Neural progenitor cell (in vitro differentiated cells): ENCODE measurements around the gene LLCFC1. TPM values are rescaled to one million over a fixed set of nuclear protein-coding genes. Genes with fewer than 3 reads are reported as not detected.

Experiments used
- DNase-seq: peaks from one replicate; pipeline ENCODE4 v3.0.0-alpha.2; 2016; ENCODE audit warnings: low spot score
- H2AFZ ChIP-seq: fragments of 200-600 bp; sonication (generic); replicated peaks from 2 replicates; pipeline ENCODE4 v1.6.1; 2016; ENCODE audit warnings: antibody characterized with exemption
- H3F3A ChIP-seq: fragments of 200-600 bp; sonication (generic); 2 replicates; pipeline ENCODE4 v1.6.1; 2016; ENCODE audit warnings: antibody characterized with exemption, low read depth
- H3K27ac ChIP-seq: fragments of 200-600 bp; sonication (generic); 2 replicates; pipeline ENCODE4 v1.5.1; 2016; ENCODE audit warnings: mild to moderate bottlenecking
- H3K27me3 ChIP-seq: fragments of 200-600 bp; sonication (generic); 2 replicates; pipeline ENCODE4 v1.6.1; 2016; ENCODE audit warnings: mild to moderate bottlenecking, moderate library complexity
- H3K36me3 ChIP-seq: fragments of 200-600 bp; sonication (generic); 2 replicates; pipeline ENCODE4 v1.5.1; 2016
- H3K4me1 ChIP-seq: fragments of 200-600 bp; sonication (generic); 2 replicates; pipeline ENCODE4 v1.6.1; 2016; ENCODE audit warnings: mixed run types
- H3K4me2 ChIP-seq: fragments of 200-600 bp; sonication (generic); 2 replicates; pipeline ENCODE4 v1.6.1; 2016
- H3K4me3 ChIP-seq: fragments of 200-600 bp; sonication (generic); 2 replicates; pipeline ENCODE4 v1.5.1; 2016
- H3K79me2 ChIP-seq: fragments of 200-600 bp; sonication (generic); 2 replicates; pipeline ENCODE4 v1.6.1; 2016; ENCODE audit warnings: low read depth
- H3K9ac ChIP-seq: fragments of 200-600 bp; sonication (generic); 2 replicates; pipeline ENCODE4 v1.6.1; 2016
- H3K9me3 ChIP-seq: fragments of 200-600 bp; sonication (generic); 2 replicates; pipeline ENCODE4 v1.5.1; 2016; ENCODE audit warnings: low read depth
- H4K20me1 ChIP-seq: fragments of 200-600 bp; sonication (generic); 2 replicates; pipeline ENCODE4 v1.6.1; 2016; ENCODE audit warnings: low read depth
- H3K27ac Mint-ChIP-seq: 3 replicates; pipeline ENCODE4 v1.8.0; 2021; ENCODE audit warnings: mixed read lengths
- H3K27me3 Mint-ChIP-seq: 2 replicates; pipeline ENCODE4 v1.8.0; 2022; ENCODE audit warnings: low read depth, mild to moderate bottlenecking, inconsistent platforms, moderate library complexity, mixed read lengths; ENCODE audit not compliant: insufficient read depth
- H3K36me3 Mint-ChIP-seq: 3 replicates; pipeline ENCODE4 v1.8.0; 2021; ENCODE audit warnings: mixed read lengths
- H3K4me1 Mint-ChIP-seq: 3 replicates; pipeline ENCODE4 v1.8.0; 2021; ENCODE audit warnings: mixed read lengths
- H3K4me3 Mint-ChIP-seq: 3 replicates; pipeline ENCODE4 v1.8.0; 2021; ENCODE audit warnings: mild to moderate bottlenecking, moderate library complexity, mixed read lengths
- H3K9me3 Mint-ChIP-seq: 3 replicates; pipeline ENCODE4 v1.8.0; 2020; ENCODE audit warnings: mixed read lengths
- CTCF ChIP-seq: fragments of 200-600 bp; sonication (generic); IDR thresholded peaks from 2 replicates; pipeline ENCODE4 v1.5.1; 2017; ENCODE audit warnings: antibody characterized with exemption, mild to moderate bottlenecking
- EZH2 ChIP-seq: fragments of 200-600 bp; sonication (generic); IDR thresholded peaks from 2 replicates; pipeline ENCODE4 v1.6.1; 2017; ENCODE audit warnings: antibody characterized with exemption, mild to moderate bottlenecking, moderate library complexity
- EZH2phosphoT487 ChIP-seq: fragments of 200-600 bp; sonication (generic); IDR thresholded peaks from 2 replicates; pipeline ENCODE4 v1.6.1; 2017; ENCODE audit warnings: antibody characterized with exemption
- total RNA-seq: library from RNA; depleted of rRNA; stranded (reverse); fragments of >200 nt; gene quantifications from 2 replicates; pipeline ENCODE4 v1.2.3, GENCODE V29; 2015; ENCODE audit warnings: low replicate concordance

The LLCFC1 gene
- total RNA-seq, 1 donor from 2014 or later: not detected

- H3K4me2 ChIP-seq: no peak overlapping the region
- peaks cover 13% of the 10 kb centered on the region for H3K4me1 ChIP-seq
- Mint-ChIP-seq H3K9me3 (no peaks in the 10 kb centered on the region), H3K27ac (no peak overlapping the region), H3K27me3 (peaks cover 4% of the 10 kb centered on the region), H3K4me3 (no peak overlapping the region), H3K4me1 (peaks cover 2% of the 10 kb centered on the region), H3K36me3 (no peaks in the 10 kb centered on the region)
- no peaks in the 10 kb centered on the region for H4K20me1 ChIP-seq
- no peaks in the 10 kb centered on the region for H3K79me2 ChIP-seq
- H3K27ac ChIP-seq: no peak overlapping the region
- DNase-seq: no peak
- H3K9me3 ChIP-seq: no peaks in the 10 kb centered on the region
- H3K27me3 ChIP-seq: no peaks in the 10 kb centered on the region
- TF ChIP-seq EZH2phosphoT487 (no peak), CTCF (no peak), EZH2 (no peak)
- H3F3A ChIP-seq: peaks cover 12% of the 10 kb centered on the region
- no peak overlapping the region for H3K9ac ChIP-seq
- H2AFZ ChIP-seq: no peak overlapping the region
- H3K4me3 ChIP-seq: no peak overlapping the region
- H3K36me3 ChIP-seq: no peaks in the 10 kb centered on the region
Observed at GRCh38 chr7:142897691-142898090, 41.6 kb upstream of the LLCFC1 start.

GRCh38 chr7:142898377-142899170, 40.7 kb upstream of the LLCFC1 start:
- Histone ChIP-seq H3K9me3 (peaks cover 4% of the 10 kb centered on the region), H3F3A (peaks cover 12% of the 10 kb centered on the region), H4K20me1 (no peaks in the 10 kb centered on the region), H3K36me3 (peaks cover 3% of the 10 kb centered on the region), H3K9ac (no peak overlapping the region), H3K27ac (no peak overlapping the region), H2AFZ (no peak overlapping the region), H3K27me3 (no peaks in the 10 kb centered on the region), H3K79me2 (no peaks in the 10 kb centered on the region), H3K4me3 (no peak overlapping the region), H3K4me1 (peaks cover 13% of the 10 kb centered on the region), H3K4me2 (no peak overlapping the region)
- Mint-ChIP-seq H3K9me3 (peaks cover 3% of the 10 kb centered on the region), H3K4me1 (peaks cover 2% of the 10 kb centered on the region), H3K4me3 (no peak overlapping the region), H3K27me3 (peaks cover 4% of the 10 kb centered on the region), H3K36me3 (no peaks in the 10 kb centered on the region), H3K27ac (no peak overlapping the region)
- no peak for DNase-seq
- TF ChIP-seq CTCF (no peak), EZH2phosphoT487 (no peak), EZH2 (no peak)

GRCh38 chr7:142899661-142900060, 39.6 kb upstream of the LLCFC1 start:
- peaks cover 7% of the 10 kb centered on the region for H3K9me3 Mint-ChIP-seq
- peaks cover 4% of the 10 kb centered on the region for H3K27me3 Mint-ChIP-seq
- H3K4me2 ChIP-seq: no peak overlapping the region
- peaks cover 2% of the 10 kb centered on the region for H3K4me1 Mint-ChIP-seq
- no peaks in the 10 kb centered on the region for H4K20me1 ChIP-seq
- H2AFZ ChIP-seq: no peak overlapping the region
- H3K27ac ChIP-seq: no peak overlapping the region
- H3K36me3 Mint-ChIP-seq: no peaks in the 10 kb centered on the region
- H3K79me2 ChIP-seq: no peaks in the 10 kb centered on the region
- H3K27me3 ChIP-seq: no peaks in the 10 kb centered on the region
- H3K9ac ChIP-seq: no peak overlapping the region
- peaks cover 7% of the 10 kb centered on the region for H3K36me3 ChIP-seq
- H3K4me3 ChIP-seq: no peak overlapping the region
- peaks cover 14% of the 10 kb centered on the region for H3K9me3 ChIP-seq
- no peak overlapping the region for H3K4me3 Mint-ChIP-seq
- no peak overlapping the region for H3K27ac Mint-ChIP-seq
- H3F3A ChIP-seq: peaks cover 12% of the 10 kb centered on the region
- TF ChIP-seq EZH2phosphoT487 (no peak), EZH2 (no peak), CTCF (no peak)
- H3K4me1 ChIP-seq: peaks cover 13% of the 10 kb centered on the region
- peak; percentile 9 for DNase-seq
